GM21526 (cell line): Measurements from ENCODE around the gene RFX5.

ENCODE experiments used
- ATAC-seq: cut with Tn5 transposase; IDR thresholded peaks from one replicate; pipeline ENCODE4 v1.9.1; 2021; ENCODE audit warnings: moderate library complexity; ENCODE audit not compliant: unreplicated experiment, low FRiP score

Gene RFX5

DNA sequence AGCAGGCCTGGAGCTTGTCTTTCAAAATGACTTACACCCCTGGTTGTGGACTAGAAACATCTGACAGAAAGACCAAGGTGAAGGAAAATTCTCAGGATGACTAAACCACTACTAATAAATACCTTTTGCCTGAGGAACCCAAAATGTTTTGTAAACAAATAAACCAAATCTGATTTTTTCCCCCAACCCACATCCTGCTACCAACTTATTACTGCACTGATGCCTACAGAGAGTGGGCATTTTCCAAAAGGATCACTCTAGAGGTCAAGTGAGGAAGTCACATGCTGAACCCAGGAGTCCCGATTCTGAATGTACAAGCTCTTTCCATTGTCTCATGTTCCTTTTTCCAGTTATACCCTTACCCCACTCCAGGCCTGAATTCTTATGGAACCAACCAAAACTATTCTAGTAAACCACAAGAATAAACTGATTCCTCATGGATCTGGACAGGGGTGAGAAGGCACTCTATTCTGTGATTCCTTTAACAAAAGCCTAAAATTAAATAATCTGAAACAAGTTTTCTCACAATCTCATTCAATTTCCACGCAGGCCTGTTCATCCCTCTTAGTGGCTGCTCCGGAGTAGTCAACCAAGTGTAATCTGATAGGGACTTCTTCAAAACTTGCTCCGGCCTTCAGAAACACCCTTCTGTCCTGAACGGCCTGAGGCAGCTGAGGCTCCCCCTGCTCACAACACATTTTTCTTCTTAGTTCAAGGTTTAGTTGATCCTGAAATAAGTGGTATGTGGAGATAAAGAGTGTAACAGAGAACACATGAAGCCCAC, 21.2 kb downstream of the RFX5 start:
- no peak for ATAC-seq

DNA sequence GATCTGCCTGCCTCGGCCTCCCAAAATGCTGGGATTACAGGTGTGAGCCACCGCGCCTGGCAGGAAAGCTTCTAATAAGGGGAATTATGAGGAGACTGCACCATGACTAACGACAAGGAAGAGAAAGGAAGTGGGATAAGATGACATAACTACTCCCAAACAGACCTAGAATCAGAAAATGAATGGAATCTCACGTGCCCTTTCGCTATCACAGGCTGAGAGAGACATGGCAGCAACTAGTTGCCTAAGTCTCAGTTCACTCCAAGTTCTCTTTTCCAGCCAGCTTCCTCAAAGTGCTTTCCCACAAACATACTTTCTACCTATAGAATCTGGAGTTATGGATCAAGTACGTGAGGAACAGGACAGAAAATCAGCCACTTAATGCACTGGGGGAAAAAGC, 21.8 kb downstream of the RFX5 start:
- ATAC-seq: no peak

DNA sequence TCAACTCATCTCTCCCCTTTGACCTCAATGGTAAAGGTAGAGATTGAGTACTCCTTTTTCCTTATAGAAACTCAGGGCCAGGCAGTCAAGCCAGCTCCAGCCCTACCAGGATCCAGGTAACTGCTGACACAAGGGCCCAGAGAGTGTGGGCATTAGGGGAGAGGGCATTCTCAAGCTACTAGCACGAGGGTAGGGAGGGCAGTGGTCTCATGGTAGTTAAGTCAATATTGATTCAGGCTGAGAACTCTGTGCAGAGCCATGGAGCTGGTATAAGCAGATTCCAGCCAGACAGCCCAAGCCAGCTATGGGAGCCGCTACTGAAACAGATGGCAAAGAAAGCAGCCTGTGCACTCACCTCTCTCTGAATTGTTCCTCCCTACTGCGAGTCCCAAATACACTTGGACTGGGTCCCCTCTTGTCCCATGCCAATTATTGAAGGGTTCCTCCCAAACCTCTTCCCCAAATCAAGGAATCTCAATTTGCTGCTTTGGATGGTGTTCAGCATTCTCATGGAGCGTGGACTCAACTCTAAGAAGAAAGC, 22.6 kb downstream of the RFX5 start:
- ATAC-seq: no peak

GRCh38 chr1:151318975-151319374, 28.1 kb downstream of the RFX5 start:
- no peak for ATAC-seq

DNA sequence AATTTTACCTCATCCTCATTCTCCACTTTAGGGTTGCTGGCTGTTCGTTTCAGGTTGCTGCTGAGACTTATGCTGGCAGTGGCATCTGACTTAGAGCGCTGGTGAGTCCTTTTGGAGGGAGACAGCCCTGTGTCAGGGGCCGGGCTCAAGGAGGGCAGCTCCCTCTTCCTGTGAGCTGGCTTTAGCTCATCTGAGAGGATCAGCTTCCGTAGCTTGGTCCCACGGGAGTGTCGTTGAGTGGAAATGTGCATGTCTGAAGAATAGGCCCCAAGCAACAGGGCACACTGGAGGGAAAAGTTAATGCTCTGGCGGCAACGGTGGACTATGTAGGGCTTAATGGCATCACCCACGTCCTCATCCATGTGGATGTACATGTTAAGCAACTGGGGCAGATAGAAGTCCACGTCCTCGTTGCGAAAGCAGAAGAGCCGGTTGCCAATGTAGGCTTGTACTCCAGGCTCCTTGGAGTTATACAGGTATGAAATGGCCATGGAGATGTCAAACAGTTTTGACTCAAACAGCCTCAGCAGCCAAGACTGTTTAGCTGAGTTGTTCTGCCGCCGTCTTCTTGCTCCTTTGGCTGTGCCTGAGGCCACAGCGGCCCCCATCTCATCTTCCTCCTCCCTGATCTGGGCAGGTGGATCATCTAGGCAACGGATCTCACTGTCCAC, 31.4 kb downstream of the RFX5 start:
- ATAC-seq: no peak

DNA sequence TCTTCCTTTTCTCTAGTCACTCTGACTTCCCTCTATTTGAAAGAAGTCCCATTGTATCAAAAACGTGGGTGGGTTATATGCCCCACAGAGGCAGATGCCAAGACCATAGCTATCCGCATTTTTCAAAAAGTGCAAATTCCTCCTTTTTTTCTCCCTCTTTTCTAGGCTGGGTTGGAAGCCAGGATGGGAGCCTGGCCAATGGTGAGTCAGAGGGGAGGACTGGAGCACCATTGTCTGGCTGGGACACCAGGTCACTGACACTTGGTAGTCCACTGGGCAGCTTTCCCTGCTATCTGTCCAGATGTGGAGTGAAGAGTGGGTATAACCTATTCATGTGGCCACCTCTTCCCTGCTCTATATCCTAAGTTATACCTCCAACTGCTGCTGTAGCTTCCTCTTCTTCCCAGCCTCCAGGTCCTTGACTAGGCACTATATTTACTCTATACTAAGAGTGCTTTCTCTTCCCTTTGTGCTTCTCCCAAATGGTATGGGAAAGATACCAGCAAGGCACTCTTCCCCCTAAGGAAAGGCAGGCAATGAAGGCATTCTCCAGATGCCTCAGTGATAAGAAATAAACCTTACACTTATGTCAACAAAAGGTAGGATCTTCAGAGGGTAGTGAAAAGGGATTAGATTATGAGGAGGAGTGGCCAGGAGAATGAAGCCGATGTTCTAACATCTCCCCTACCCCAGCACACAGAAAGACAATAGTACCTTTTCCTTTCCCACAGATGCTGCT, 32.7 kb downstream of the RFX5 start:
- ATAC-seq: no peak

GRCh38 chr1:151313501-151313900, 33.6 kb downstream of the RFX5 start:
- no peak for ATAC-seq

- no peak for ATAC-seq
Measured at GRCh38 chr1:151312826-151313225, 34.2 kb downstream of the RFX5 start.

- no peak for ATAC-seq
Measured at GRCh38 chr1:151312411-151312810, 34.6 kb downstream of the RFX5 start.

- ATAC-seq: no peak
Measured at GRCh38 chr1:151311589-151312331, 35.3 kb downstream of the RFX5 start.

- ATAC-seq: no peak
Measured at GRCh38 chr1:151311011-151311410, 36.0 kb downstream of the RFX5 start.

DNA sequence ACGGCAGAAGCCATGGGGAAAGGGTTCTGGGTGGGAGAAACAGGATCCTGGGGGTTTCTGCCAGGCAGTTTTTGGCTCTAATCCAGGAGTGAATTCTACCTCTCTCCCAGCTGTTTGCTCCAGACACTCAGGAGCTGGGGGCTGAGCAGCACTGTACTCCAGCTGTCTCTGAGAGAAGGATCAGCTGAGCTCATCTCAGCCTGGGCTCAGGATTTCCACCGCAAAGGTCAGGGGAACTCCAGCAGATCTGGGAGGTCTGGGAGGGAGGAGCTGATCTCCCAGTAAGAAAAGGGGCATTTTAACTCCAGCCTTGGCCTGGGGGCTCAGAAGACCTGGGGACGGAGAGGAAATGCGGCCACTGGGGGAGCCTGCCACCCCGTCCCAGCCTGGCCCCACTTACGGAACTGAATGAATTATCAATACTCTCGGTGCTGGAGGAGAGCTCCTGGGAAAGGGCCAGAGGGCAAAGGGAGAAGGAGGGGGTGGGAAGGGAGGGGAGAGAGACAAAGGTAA, 37.2 kb downstream of the RFX5 start:
- no peak for ATAC-seq

- no peak for ATAC-seq
Measured at GRCh38 chr1:151294742-151295462, 52.1 kb downstream of the RFX5 start.

DNA sequence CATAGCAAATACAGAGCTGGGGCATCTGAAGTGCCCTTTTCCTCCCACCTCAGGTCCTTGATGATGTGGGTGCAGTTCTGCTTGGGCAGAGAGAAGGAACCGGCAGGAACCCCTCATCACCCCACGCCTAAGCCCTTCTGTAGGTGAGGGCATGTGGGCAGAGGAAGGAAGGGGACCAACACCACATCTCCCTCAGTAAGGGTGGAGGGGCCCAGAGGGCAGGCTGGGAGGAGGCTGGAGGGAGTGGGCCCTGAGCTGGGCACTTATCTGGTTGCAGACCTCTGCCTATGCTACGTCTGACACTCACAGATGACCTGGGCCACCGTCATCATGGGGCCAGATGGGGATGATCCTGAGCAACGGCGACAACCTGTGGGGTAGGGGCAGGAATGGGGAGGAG, 54.0 kb downstream of the RFX5 start:
- no peak for ATAC-seq

GRCh38 chr1:151292207-151293030, 54.6 kb downstream of the RFX5 start:
- ATAC-seq: no peak

GRCh38 chr1:151290709-151291303, 56.2 kb downstream of the RFX5 start:
- no peak for ATAC-seq
